Measurements from ENCODE around the gene TTC24.

Gene TTC24

GRCh38 chr1:156623946-156624813 lies 44.7 kb downstream of the TTC24 start:
- Histone ChIP-seq H3K27ac (ENCODE audit: low read depth, low read length) (no peak overlapping the region), H3K27me3 (ENCODE audit: control insufficient read depth, low read length) (peaks cover 49% of the 10 kb centered on the region)

GRCh38 chr1:156624814-156625435 lies 45.4 kb downstream of the TTC24 start:
- TF ChIP-seq EZH2phosphoT487 (IDR thresholded peaks at IDR 0.05; ENCODE audit: borderline replicate concordance, low read length) (no peak), CTCF (IDR thresholded peaks at IDR 0.05; ENCODE audit: low read depth, low read length, poor library complexity, severe bottlenecking) (no peak)
- Histone ChIP-seq H3K4me2 (ENCODE audit: low read length) (peak overlapping the region; percentile 65), H3K9me2 (replicated peaks; ENCODE audit: control insufficient read depth, low read length) (no peaks in the 10 kb centered on the region), H3K79me2 (ENCODE audit: control insufficient read depth, low read length) (no peaks in the 10 kb centered on the region), H3K27me3 (ENCODE audit: control insufficient read depth, low read length) (peaks cover 42% of the 10 kb centered on the region), H3K36me3 (ENCODE audit: control insufficient read depth, low read length) (no peaks in the 10 kb centered on the region), H3K9me3 (ENCODE audit: control insufficient read depth, insufficient read depth, low read length) (no peaks in the 10 kb centered on the region), H3F3A (ENCODE audit: control insufficient read depth, insufficient read depth) (peaks cover 14% of the 10 kb centered on the region), H3K4me1 (ENCODE audit: control insufficient read depth, low read length) (peaks cover 50% of the 10 kb centered on the region), H3K4me3 (ENCODE audit: low read length) (no peak overlapping the region), H4K20me1 (ENCODE audit: control insufficient read depth, insufficient read depth, low read depth, low read length) (no peaks in the 10 kb centered on the region), H3K27ac (ENCODE audit: low read depth, low read length) (no peak overlapping the region)

More at GRCh38 chr1:156623946-156624813, 44.7 kb downstream of the TTC24 start:
- Histone ChIP-seq H3K9me2 (replicated peaks; ENCODE audit: control insufficient read depth, low read length) (no peaks in the 10 kb centered on the region), H3K4me3 (ENCODE audit: low read length) (peak overlapping the region; percentile 54), H3K36me3 (ENCODE audit: control insufficient read depth, low read length) (no peaks in the 10 kb centered on the region), H3K79me2 (ENCODE audit: control insufficient read depth, low read length) (no peaks in the 10 kb centered on the region), H3F3A (ENCODE audit: control insufficient read depth, insufficient read depth) (peaks cover 14% of the 10 kb centered on the region), H3K4me1 (ENCODE audit: control insufficient read depth, low read length) (peaks cover 44% of the 10 kb centered on the region), H3K4me2 (ENCODE audit: low read length) (peak overlapping the region; percentile 65), H3K9me3 (ENCODE audit: control insufficient read depth, insufficient read depth, low read length) (no peaks in the 10 kb centered on the region), H4K20me1 (ENCODE audit: control insufficient read depth, insufficient read depth, low read depth, low read length) (no peaks in the 10 kb centered on the region)
- TF ChIP-seq EZH2phosphoT487 (IDR thresholded peaks at IDR 0.05; ENCODE audit: borderline replicate concordance, low read length): no peak
- peak; percentile 63 for TF ChIP-seq CTCF (IDR thresholded peaks at IDR 0.05; ENCODE audit: low read depth, low read length, poor library complexity, severe bottlenecking)

GRCh38 chr1:156625436-156626078 lies 46.0 kb downstream of the TTC24 start:
- peaks cover 14% of the 10 kb centered on the region for H3F3A ChIP-seq (ENCODE audit: control insufficient read depth, insufficient read depth)
- H3K79me2 ChIP-seq (ENCODE audit: control insufficient read depth, low read length): no peaks in the 10 kb centered on the region
- H4K20me1 ChIP-seq (ENCODE audit: control insufficient read depth, insufficient read depth, low read depth, low read length): no peaks in the 10 kb centered on the region
- H3K27me3 ChIP-seq (ENCODE audit: control insufficient read depth, low read length): peaks cover 36% of the 10 kb centered on the region
- no peak overlapping the region for H3K27ac ChIP-seq (ENCODE audit: low read depth, low read length)
- TF ChIP-seq CTCF (IDR thresholded peaks at IDR 0.05; ENCODE audit: low read depth, low read length, poor library complexity, severe bottlenecking) (peak; percentile 96), EZH2phosphoT487 (IDR thresholded peaks at IDR 0.05; ENCODE audit: borderline replicate concordance, low read length) (peak; percentile 82; the same call in 1 of the 2 replicates)
- peak overlapping the region; percentile 65 for H3K4me2 ChIP-seq (ENCODE audit: low read length)
- H3K9me3 ChIP-seq (ENCODE audit: control insufficient read depth, insufficient read depth, low read length): no peaks in the 10 kb centered on the region
- H3K36me3 ChIP-seq (ENCODE audit: control insufficient read depth, low read length): no peaks in the 10 kb centered on the region
- peaks cover 56% of the 10 kb centered on the region for H3K4me1 ChIP-seq (ENCODE audit: control insufficient read depth, low read length)
- H3K4me3 ChIP-seq (ENCODE audit: low read length): no peak overlapping the region
- no peaks in the 10 kb centered on the region for H3K9me2 ChIP-seq (replicated peaks; ENCODE audit: control insufficient read depth, low read length)

All from DOHH2 (cell line).